NCI-H2029 (cell line): ENCODE data around the gene ANGEL1.

Source experiments
- DNase-seq: peaks from one replicate; lab custom pipeline; 2025; lab: John Stamatoyannopoulos, UW

Gene ANGEL1

DNA sequence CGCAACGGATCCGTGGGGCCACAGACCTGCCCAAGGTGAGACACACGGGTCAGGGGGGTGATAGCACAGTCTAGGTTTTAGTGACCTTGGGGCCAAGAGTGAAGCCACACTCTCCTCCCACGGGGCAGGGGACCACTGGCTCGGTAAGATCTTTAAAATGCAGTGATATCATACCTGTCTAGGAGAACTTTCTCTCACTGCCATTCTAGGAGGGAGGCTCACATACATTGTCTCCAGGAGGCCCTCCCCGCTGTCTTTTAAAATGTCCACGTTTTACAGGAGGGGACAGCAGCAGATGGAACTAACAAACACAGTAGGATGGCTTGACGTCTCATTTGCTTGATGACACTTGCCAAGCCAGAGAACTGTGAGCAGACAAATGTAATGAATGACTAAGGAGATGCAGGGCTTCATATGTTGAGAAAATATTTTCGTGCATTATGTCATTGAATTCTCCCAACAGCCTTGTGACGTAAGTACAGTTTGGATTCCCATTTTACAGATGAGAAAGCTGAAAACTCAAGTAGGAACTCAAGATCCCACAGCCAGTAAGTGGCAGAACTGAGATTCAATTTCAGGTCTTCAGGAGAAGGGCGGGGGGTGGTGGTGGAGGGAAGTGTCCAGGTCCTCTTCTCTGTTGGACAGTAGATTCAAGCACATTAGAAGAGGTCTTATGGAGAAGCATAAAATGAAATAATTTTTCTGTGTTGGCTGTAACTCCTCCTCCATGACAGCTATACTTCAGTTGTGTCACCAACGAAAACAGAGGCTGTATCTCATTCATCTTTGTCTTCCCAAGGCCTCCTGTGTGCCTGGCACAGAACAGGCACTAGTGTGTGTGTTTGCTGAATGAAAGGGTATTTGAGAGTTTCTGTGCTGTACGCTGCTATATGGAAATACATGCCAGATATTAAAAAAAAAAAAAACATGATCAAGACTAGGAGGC lies 49.3 kb downstream of the ANGEL1 start:
- no peak for DNase-seq

DNA sequence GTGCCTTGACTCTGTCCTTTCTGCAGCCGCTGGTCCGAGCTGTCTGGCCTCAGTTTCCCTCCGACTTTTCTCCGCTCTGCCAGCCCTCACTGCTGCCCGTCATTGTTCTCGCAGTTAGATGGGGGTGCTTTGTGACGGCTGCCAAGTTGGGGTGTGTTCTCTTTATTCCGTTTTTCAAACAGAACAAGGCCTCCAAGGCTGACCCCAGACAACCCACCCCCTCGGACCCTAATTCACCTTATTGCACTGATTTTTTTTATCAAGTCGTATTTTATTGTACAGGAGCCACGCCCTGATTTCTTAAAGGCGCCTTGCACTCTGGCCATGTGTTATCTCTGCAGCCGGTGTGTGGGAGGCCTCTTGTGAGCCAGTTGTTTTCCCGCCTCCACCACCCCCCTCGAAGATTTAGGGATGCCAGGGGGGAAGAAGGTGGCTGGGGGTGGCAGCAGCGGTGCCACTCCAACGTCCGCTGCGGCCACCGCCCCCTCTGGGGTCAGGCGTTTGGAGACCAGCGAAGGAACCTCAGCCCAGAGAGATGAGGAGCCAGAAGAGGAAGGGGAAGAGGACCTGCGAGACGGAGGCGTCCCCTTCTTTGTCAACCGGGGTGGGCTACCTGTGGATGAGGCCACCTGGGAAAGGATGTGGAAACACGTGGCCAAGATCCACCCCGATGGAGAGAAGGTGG lies 50.1 kb downstream of the ANGEL1 start:
- no peak for DNase-seq

- no peak for DNase-seq
Observed at GRCh38 chr14:76761960-76762410, 50.7 kb downstream of the ANGEL1 start.

DNA sequence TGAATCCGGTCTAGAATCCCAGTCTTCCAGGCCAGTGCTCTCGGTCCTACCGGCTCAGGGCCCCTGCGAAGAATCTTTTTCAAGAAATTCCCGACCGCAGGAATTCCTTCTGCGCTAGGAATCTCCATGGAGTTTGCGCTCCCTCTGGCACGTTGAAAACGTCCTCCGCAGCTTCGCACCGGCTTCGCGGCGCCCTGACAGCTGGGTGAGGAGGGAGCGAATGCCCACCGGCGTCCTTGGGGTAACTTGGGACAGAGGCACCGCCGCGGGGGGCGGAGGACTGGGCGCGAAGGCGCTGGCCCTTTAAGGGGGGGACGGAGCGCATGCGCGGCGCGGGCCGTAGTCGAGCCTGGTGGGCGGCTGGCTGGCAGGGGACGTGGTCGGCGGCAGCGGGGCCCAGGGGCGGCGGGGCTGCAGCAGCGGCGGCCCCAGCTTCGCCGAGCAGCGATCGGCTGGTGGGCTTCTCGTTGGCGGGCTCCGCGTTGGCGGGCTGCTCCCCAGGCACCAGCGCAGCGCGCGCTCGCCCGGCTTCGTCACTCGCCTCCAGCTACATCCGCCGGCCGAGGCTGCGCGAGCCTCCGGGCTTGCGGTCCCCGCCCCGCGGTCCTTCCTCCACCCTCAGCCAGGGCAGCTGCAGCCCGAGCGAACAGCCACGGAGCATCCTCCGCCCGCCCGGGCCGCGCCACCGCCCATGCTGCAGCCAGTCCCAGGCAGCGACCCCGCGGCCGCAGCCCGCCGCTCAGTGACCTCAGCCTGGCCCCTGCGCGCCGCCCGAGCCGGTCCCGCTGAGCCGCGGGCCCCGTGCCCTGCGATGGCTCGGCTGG lies 51.3 kb downstream of the ANGEL1 start, which contains the start of gene VASH1:
Gene VASH1, plus strand, starts transcription at position 333 of the 824 bp plus-strand sequence. CDS start 1,354 bp downstream, outside the sequence.
- DNase-seq, result no peak

DNA sequence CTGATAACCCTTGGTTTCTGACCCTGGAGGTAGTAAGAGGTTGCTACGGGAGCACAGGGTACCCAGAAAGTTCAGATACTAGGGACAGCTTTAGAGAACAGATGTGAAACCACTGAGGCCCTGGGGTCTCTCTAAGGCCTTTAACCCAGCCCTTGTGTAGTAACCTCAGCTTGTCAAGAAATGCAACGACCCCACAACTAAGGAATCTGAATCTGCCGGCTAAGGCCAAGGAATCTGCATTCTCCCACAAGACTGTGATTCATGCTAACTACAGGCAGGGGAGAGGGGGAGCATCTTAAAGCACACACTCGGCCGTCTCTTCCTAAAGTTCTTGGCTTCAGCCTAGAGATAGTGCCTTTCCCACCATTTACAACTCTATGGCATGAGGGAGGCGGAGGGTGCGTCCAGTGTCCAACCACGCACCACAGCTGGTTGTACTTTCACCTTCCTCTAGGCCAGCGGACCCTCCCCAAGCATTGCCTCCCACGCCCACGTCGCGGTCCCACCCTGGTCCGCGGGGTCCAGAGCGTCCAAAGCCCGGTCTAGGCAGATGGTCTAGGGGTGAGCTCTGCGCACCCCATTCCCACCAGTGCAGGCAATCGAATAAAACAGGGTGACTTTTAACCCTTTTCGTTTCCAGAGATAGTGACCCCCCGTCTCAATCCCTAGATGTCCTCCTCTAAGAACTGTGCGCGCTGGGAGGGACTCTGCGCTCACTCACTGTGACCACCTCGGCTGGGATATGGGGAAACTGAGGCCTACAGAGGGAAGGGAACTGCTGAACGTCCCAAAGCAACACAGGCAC lies 52.1 kb downstream of the ANGEL1 start:
- no peak for DNase-seq

GRCh38 chr14:76759589-76759988 lies 53.1 kb downstream of the ANGEL1 start:
- DNase-seq, result no peak

- no peak for DNase-seq
Observed at GRCh38 chr14:76756371-76756750, 56.3 kb downstream of the ANGEL1 start.

- DNase-seq, result no peak
Observed at GRCh38 chr14:76755610-76756370, 56.9 kb downstream of the ANGEL1 start.

DNA sequence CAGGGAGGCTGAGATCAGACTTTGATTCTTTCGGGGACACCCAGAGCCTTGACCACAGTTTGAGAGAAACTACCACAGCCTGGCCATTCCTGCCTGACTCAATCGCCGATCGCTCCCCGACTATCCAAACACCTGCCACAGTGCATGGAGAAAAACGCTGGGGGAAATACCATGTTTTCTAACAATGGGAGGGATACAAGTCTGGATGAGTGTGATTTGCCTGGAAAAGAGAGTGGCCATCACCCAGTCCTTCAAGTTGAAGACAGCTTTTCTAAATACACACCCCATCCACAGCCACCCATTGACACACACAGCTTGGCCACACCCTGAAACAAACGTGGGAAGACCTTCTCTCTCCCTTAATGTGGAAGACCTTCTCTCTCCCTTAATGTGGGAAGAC lies 58.1 kb downstream of the ANGEL1 start:
- no peak for DNase-seq

- no peak for DNase-seq
Observed at GRCh38 chr14:76753541-76754198, 59.0 kb downstream of the ANGEL1 start.

DNA sequence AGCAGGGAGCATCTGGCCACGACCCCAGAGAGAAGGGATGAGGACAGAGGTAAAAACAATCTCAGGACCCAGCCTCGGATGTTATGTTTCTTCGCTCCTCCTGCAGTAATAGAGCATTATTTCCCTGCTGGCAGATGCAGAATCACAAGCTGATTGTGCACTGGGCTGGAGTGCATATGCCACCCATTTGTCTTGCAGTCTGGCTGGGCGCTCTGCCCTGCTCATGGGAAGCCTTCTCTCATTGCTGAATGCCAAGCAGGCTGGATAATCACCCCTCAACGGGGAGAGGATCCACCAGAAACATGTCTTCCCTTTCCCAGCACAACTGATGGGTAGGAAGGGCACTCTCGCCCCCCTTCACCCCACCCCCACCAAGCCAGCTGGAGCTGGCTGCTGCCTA lies 59.9 kb downstream of the ANGEL1 start:
- no peak for DNase-seq

- DNase-seq, result no peak
Observed at GRCh38 chr14:76742966-76743365, 69.7 kb downstream of the ANGEL1 start.

- no peak for DNase-seq
Observed at GRCh38 chr14:76742185-76742584, 70.5 kb downstream of the ANGEL1 start.

DNA sequence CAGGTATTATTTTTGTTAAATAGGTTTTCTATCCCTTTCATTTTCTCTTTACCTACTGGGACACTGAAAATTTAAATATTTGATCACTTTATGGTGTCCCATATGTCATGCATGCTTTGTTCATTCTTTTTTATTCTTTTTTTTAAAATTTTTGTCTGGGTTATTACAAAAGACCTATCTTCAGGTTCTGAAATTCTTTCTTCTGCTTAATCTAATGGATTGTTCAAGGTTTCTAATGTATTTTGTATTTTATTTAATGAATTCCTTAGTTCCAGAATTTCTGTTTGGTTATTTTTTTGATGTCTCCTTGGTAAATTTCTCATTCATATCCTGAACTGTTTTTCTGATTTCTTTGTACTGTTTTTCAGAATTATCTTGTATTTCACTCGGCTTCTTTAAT lies 71.6 kb downstream of the ANGEL1 start:
- no peak for DNase-seq
